GM19238 (cell line): ENCODE measurements around the gene CTCFL.

Source experiments
- DNase-seq: peaks from one replicate; pipeline ENCODE4 v3.0.0; 2011; ENCODE audit warnings: low spot score; ENCODE audit not compliant: insufficient read length

CTCFL gene, protein sequence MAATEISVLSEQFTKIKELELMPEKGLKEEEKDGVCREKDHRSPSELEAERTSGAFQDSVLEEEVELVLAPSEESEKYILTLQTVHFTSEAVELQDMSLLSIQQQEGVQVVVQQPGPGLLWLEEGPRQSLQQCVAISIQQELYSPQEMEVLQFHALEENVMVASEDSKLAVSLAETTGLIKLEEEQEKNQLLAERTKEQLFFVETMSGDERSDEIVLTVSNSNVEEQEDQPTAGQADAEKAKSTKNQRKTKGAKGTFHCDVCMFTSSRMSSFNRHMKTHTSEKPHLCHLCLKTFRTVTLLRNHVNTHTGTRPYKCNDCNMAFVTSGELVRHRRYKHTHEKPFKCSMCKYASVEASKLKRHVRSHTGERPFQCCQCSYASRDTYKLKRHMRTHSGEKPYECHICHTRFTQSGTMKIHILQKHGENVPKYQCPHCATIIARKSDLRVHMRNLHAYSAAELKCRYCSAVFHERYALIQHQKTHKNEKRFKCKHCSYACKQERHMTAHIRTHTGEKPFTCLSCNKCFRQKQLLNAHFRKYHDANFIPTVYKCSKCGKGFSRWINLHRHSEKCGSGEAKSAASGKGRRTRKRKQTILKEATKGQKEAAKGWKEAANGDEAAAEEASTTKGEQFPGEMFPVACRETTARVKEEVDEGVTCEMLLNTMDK

GRCh38 chr20:57524511-57525176, at the start of gene CTCFL:
Gene CTCFL, minus strand, starts transcription at chr20:57525140. Its CDS starts 935 bp downstream, at chr20:57524205.
- DNase-seq = no peak

- DNase-seq = no peak
Observed at GRCh38 chr20:57573894-57574293, 49.0 kb upstream of the CTCFL start.

DNA sequence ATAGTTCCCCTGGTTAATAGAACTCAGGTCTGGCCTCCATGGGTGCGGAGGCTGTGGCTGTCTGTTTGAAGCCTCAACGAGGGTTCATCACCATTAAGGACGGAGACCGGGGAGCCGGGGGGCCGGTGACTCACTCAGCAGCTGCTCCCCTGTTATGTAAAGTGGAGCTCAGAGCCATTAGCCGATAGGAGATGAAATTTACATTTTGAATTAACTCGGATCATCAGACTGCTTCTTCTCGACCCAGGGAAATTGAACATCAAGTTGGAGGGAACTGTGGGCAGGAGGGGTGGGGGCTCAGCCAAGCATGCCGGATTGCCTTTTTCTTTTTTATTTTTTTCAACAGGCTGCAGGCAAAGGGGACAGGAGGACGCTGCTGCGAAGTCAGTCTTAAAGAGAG, 48.3 kb upstream of the CTCFL start:
- DNase-seq = no peak

DNA sequence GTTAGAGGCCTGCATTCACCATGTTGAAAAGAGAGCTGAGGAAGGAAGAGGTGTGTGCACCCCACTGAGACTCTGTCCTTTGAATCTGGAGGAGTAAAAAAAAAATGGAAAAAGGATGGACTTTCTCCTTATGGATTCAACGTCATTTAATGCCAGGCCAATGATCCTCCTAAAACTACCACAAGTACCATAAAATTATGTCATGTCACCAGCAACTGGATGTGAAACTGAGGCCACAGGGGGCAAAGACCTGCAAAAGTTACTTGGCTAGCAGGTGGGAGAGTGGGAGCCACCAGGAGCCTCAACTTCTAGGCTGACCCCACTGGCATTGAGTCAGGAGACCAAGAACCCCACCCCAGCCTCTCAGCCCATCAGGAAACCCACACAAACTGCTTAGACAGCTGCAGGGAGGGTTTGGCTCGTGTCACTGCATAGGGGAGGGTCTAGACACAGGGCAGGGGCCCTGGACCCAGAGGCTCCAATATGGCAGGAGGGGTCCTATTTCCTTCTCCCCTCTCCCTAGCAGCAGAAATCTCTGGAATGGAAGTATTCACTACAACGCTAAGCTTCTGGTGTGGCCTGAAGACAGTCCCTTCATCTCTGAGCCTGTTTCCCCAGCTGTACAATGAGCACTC, 47.0 kb upstream of the CTCFL start:
- no peak for DNase-seq

DNA sequence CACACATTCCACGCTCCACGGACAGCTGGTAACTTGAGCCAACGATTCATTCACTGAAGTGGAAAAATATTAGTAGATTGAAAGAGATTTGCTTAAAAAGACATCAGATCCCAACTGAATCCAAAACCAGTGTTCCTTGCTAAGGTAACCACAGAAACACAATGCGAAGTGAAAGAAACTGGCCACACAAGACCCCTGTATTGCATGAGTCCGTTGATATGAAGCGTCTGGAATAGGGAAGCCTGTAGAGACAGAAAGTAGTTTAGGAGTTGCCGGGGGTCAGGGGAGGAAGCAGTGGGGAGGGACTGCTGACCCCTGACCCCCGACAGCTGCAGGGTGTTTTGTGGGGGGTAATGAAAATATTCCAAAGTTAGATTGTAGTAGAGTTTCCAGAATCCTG, 46.0 kb upstream of the CTCFL start:
- no peak for DNase-seq

- DNase-seq = no peak
Observed at GRCh38 chr20:57570145-57570850, 45.4 kb upstream of the CTCFL start.

DNA sequence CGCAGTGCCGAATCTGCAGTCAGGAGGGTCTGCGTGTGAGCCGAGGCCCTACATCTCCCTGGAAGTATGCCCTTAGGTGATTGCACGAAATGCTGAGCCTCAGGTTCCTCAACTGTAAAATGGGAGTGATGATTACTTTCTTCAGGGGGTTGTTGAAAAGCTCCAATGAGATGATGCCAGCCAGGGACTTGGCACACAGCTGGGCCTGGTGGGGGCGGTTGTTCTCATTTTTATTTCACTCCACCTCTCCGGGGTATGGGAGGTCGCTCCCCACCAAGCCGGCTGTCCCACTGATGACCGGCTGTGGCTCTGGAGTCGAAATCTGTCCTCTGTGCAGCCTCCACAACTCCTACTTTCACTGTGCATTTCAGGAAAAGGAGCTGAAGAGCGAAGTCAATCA, 44.0 kb upstream of the CTCFL start:
- DNase-seq = no peak

- DNase-seq = no peak
Observed at GRCh38 chr20:57568088-57568896, 43.4 kb upstream of the CTCFL start.

DNA sequence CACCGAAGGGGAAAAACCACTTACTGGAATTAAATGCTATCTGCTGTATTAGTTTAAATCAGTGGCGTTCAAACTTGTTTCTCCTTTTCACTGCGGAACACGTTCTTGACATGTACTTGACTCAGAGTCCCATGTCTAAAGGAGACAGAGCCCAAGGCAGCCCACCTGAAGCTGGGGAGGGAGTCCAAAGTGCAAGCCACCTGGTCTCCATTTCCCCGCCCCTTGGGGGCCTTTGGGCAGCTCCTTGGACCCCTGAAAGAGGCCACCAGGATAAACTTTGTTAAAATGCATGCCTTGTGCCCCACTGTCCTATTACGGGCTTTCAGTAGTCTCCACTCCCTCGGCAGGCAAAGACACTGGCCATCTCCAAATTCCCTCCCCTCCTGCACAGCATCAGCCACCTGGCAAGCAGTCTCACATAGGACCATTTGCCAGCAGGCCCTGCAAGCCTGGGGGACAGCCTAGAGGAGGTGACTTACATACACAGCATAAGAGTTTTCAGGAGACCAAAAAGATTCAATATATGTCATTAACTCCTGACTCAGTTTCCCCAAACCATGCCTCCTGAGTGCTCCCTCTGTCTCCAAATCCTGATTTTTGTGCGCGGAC, 42.6 kb upstream of the CTCFL start:
- no peak for DNase-seq

GRCh38 chr20:57566803-57567459, 42.0 kb upstream of the CTCFL start:
- DNase-seq = no peak

DNA sequence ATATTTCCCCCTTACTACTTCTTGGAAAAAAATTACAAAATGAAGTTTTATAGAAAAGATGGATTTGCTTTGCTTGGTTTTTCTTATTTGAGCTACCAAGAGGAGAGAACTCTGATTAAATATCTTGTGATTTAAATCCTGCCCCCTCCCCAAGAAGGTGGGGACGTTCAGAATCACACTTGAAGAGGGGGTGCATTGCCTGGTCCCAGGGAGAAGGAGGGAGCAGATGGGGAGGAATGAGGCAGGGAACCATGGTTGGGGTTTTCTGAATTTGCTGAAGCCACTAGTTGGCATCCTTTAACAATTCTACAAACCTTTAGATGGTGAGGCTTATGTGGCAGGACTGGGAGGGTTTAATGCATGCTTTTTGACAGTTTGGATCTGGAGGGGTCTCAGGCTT, 41.5 kb upstream of the CTCFL start:
- no peak for DNase-seq

DNA sequence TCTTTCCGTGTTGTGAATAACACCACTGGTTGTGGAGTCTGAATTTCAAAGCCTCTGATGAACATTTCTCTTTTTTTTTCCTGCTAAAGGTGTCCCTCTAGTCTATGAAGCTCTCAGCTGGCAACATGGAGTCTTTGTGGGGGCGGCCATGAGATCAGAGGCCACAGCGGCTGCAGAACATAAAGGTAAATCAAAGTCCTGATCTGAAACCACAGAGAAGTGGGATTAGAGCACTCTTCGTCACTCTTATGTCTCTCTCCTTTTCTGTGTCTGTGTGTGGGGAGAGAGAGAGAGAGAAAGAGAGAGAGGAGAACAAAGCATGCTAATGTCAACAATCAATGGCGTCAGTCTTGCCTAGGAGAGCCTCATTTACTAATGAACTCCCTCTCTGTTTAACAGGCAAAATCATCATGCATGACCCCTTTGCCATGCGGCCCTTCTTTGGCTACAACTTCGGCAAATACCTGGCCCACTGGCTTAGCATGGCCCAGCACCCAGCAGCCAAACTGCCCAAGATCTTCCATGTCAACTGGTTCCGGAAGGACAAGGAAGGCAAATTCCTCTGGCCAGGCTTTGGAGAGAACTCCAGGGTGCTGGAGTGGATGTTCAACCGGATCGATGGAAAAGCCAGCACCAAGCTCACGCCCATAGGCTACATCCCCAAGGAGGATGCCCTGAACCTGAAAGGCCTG, 40.2 kb upstream of the CTCFL start:
- DNase-seq = no peak

DNA sequence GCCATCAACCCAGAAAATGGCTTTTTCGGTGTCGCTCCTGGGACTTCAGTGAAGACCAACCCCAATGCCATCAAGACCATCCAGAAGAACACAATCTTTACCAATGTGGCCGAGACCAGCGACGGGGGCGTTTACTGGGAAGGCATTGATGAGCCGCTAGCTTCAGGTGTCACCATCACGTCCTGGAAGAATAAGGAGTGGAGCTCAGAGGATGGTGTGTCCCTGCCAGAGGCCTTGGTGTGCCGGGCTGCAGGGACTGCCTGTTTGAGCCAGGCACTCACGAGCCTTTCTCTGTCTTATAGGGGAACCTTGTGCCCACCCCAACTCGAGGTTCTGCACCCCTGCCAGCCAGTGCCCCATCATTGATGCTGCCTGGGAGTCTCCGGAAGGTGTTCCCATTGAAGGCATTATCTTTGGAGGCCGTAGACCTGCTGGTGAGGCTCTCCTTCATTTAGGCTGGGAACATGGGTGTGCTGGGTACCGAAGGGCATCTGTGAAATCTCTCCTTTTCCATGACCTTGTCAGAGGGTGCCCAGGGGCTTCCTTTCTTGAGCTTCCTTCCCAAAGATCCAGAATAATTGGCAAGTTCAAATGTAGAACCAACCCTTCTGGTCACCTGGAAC, 39.4 kb upstream of the CTCFL start:
- no peak for DNase-seq

DNA sequence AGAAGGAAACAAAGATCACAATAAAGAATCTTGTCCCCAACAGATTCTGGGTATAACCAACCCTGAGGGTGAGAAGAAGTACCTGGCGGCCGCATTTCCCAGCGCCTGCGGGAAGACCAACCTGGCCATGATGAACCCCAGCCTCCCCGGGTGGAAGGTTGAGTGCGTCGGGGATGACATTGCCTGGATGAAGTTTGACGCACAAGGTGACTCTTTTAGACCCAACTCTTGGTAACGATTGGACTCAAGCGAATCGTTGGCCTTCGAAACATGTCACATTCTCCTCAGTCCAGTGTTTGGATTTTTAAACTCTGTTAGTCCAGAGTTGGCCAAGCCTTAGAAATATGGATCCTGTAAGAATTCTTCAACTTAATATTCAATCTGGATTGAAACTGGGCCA, 38.6 kb upstream of the CTCFL start:
- no peak for DNase-seq

DNA sequence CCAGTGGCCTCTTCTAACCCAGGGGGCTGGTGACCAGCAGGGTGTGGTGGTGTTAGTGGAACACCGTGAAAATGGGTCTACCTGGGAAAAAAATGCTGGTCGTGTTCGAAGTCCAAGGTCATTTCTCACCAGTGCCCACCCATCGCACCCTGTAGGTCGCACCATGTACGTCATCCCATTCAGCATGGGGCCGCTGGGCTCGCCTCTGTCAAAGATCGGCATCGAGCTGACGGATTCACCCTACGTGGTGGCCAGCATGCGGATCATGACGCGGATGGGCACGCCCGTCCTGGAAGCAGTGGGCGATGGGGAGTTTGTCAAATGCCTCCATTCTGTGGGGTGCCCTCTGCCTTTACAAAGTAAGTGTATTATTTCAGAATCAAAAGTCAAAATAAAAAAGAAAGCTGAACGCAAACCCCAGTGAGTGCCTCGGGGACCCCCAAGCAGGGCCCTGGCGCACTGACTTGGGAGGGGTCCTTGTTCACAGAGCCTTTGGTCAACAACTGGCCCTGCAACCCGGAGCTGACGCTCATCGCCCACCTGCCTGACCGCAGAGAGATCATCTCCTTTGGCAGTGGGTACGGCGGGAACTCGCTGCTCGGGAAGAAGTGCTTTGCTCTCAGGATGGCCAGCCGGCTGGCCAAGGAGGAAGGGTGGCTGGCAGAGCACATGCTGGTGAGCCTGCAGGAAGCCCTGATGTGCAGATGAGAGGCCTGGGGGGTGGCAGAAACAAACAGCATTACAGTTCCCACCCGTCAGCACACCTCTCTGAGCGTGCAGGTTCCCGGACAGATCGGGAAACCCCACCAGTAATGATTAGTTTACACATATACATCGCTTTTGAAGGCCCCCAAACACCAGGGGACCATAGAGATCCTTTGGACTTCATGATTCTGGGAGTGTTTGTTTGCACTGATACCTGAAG, 37.9 kb upstream of the CTCFL start:
- no peak for DNase-seq

GRCh38 chr20:57561356-57562279, 36.7 kb upstream of the CTCFL start:
- DNase-seq = no peak
